CD14-positive monocyte (primary cell): ENCODE measurements around the gene MGAM2. TPM values are rescaled to one million over a fixed set of nuclear protein-coding genes. Genes with fewer than 3 reads are reported as not detected.

Experiments used
- DNase-seq, 3 donors: peaks; one replicate each; pipeline ENCODE4 v3.0.0-alpha.2; 2011 to 2022
- H2AFZ ChIP-seq: 2 replicates; pipeline ENCODE4 v1.6.0; 2012; ENCODE audit warnings: mild to moderate bottlenecking, low read depth, low read length, inconsistent platforms; ENCODE audit not compliant: insufficient read depth, poor library complexity, severe bottlenecking
- H3K27ac ChIP-seq, 2 donors: 1 replicate in 1 of 2; 2 replicates in 1 of 2; pipeline ENCODE4 v1.5.1; 2012 to 2013; ENCODE audit warnings: low read length in 2 of 2, control low read depth in 1 of 2, inconsistent platforms in 1 of 2, low read depth in 1 of 2, mild to moderate bottlenecking in 1 of 2
- H3K27me3 ChIP-seq, 2 donors: one replicate each; pipeline versions ENCODE4 v1.6.0 to v1.6.1; 2011 to 2013; ENCODE audit warnings: low read length in 2 of 2; ENCODE audit not compliant: control insufficient read depth in 2 of 2, insufficient read depth in 2 of 2
- H3K36me3 ChIP-seq, 2 donors: replicated peaks in 1 of 2; 1 replicate in 1 of 2; 2 replicates in 1 of 2; pipeline versions ENCODE4 v1.5.1 to v1.6.1; 2012 to 2013; ENCODE audit warnings: low read length in 2 of 2, control low read depth in 1 of 2, inconsistent platforms in 1 of 2, mild to moderate bottlenecking in 1 of 2; ENCODE audit not compliant: insufficient read depth in 2 of 2, control insufficient read depth in 1 of 2
- H3K4me1 ChIP-seq, 2 donors: 1 replicate in 1 of 2; 2 replicates in 1 of 2; pipeline versions ENCODE4 v1.5.1 to v1.6.1; 2012 to 2013; ENCODE audit warnings: low read length in 2 of 2, control low read depth in 1 of 2, inconsistent platforms in 1 of 2, mild to moderate bottlenecking in 1 of 2, moderate library complexity in 1 of 2; ENCODE audit not compliant: insufficient read depth in 2 of 2, control insufficient read depth in 1 of 2
- H3K4me2 ChIP-seq: replicated peaks from 2 replicates; pipeline ENCODE3; 2012; ENCODE audit warnings: low read length, moderate library complexity, mild to moderate bottlenecking; ENCODE audit not compliant: poor library complexity, severe bottlenecking; ENCODE audit errors: extremely low read depth
- H3K4me3 ChIP-seq, 3 experiments: fragments of 200-600 bp in 1 of 3; sonication (generic) in 1 of 3; replicated peaks in 1 of 3; 1 replicate in 2 of 3; 2 replicates in 1 of 3; pipeline ENCODE4 v1.5.1; 2011 to 2013; ENCODE audit warnings: low read length in 3 of 3, mild to moderate bottlenecking in 3 of 3, control low read depth in 2 of 3, low read depth in 2 of 3, inconsistent platforms in 1 of 3, moderate library complexity in 1 of 3
- H3K79me2 ChIP-seq: 2 replicates; pipeline ENCODE4 v1.6.0; 2012; ENCODE audit warnings: mild to moderate bottlenecking, control low read depth, inconsistent platforms, low read length, moderate library complexity; ENCODE audit not compliant: insufficient read depth
- H3K9ac ChIP-seq: 2 replicates; pipeline ENCODE4 v1.6.0; 2017; ENCODE audit warnings: low read length, mild to moderate bottlenecking; ENCODE audit not compliant: insufficient read depth, poor library complexity, severe bottlenecking
- H3K9me3 ChIP-seq, 2 donors: replicated peaks in 1 of 2; 1 replicate in 1 of 2; 2 replicates in 1 of 2; pipeline versions ENCODE4 v1.5.1 to v1.6.1; 2012 to 2013; ENCODE audit warnings: low read length in 2 of 2, control low read depth in 1 of 2; ENCODE audit not compliant: control insufficient read depth in 1 of 2, insufficient read depth in 1 of 2
- H4K20me1 ChIP-seq: 2 replicates; pipeline ENCODE4 v1.6.0; 2012; ENCODE audit warnings: mild to moderate bottlenecking, low read length, control low read depth, moderate library complexity; ENCODE audit not compliant: insufficient read depth
- H3K27ac Mint-ChIP-seq, 7 donors: one replicate each; pipeline ENCODE4 v1.8.0; 2020; ENCODE audit warnings: mild to moderate bottlenecking in 7 of 7, mixed read lengths in 7 of 7, moderate library complexity in 6 of 7, inconsistent platforms in 2 of 7
- H3K27me3 Mint-ChIP-seq, 3 donors: one replicate each; pipeline ENCODE4 v1.8.0; 2021 to 2022; ENCODE audit warnings: low read depth in 3 of 3, mild to moderate bottlenecking in 3 of 3, mixed read lengths in 3 of 3, moderate library complexity in 3 of 3, inconsistent platforms in 1 of 3
- H3K36me3 Mint-ChIP-seq, 2 donors: one replicate each; pipeline ENCODE4 v1.8.0; 2020; ENCODE audit warnings: mixed read lengths in 2 of 2, inconsistent platforms in 1 of 2, mild to moderate bottlenecking in 1 of 2
- H3K4me1 Mint-ChIP-seq: one replicate; pipeline ENCODE4 v1.8.0; 2020; ENCODE audit warnings: mild to moderate bottlenecking, mixed read lengths
- H3K4me3 Mint-ChIP-seq, 2 donors: one replicate each; pipeline ENCODE4 v1.8.0; 2020; ENCODE audit warnings: mild to moderate bottlenecking in 2 of 2, mixed read lengths in 2 of 2, moderate library complexity in 1 of 2
- H3K9me3 Mint-ChIP-seq, 7 donors: one replicate each; pipeline ENCODE4 v1.8.0; 2020 to 2022; ENCODE audit warnings: mixed read lengths in 7 of 7, mild to moderate bottlenecking in 6 of 7, moderate library complexity in 6 of 7, inconsistent platforms in 2 of 7
- WGBS: methylation state at CpG from one replicate; pipeline ENCODE4 v1.1.5; 2013; ENCODE audit warnings: missing lambda C conversion rate; ENCODE audit not compliant: insufficient coverage; 5-methylcytosine and 5-hydroxymethylcytosine counted together
- intact Hi-C, 2 donors: fragments of 100-400 bp; cut with micrococcal nuclease; formaldehyde crosslinking; loops; one replicate each; pipeline versions ENCODE4 v1.15.0 to v1.15.1; 2023
- polyA plus RNA-seq, 3 donors: library from polyadenylated mRNA; depleted of rRNA in 1 of 3; unstranded in 2 of 3; stranded (reverse) in 1 of 3; fragments of 300-500 nt in 2 of 3; fragments of >200 nt in 1 of 3; fragmentation: Illumina TruSeq in 2 of 3; gene quantifications; 1 replicate in 2 of 3; 2 replicates in 1 of 3; pipeline ENCODE4 v1.2.3, GENCODE V29; 2012 to 2021
- TF ChIP-seq, protein P1 (sequence below): fragments of 200-600 bp; IDR thresholded peaks from one replicate; pipeline ENCODE4 v1.8.0; 2022; ENCODE audit warnings: antibody characterized with exemption, mild to moderate bottlenecking

Gene MGAM2
- polyA plus RNA-seq, 3 donors, result 0.08 TPM; not detected in 2

DNA sequence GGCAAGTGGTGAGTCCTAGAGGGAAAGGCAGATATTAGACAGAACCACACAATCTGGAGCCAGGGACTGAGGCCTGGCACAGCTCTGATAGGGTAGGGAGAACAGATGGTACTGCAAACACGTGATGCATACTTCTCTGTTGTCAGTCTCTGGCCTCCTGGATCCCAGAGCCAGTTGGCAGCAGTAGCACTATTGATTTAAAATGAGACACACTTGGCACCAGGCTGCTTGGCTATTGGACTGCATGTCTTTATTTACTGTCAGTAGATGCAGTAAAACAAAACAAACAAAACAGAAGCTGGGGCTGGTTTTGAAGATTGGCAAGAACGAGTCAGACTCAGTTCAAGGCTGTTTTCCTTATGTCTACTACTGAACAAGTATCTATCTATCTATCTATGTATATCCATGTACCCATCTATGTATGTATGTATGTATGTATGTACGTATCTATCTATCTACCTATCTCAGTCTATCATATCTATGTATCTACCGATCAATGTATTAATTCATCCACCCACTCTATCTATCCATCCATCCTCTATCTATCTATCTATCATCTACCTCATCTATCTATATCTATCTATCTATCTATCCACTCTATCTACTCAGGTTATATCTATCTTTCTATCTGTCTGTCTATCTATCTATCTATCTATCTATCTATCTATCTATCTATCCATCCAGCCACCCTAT lies 23.4 kb upstream of the MGAM2 start:
- no peaks in the 10 kb centered on the region for H3K27me3 Mint-ChIP-seq

DNA sequence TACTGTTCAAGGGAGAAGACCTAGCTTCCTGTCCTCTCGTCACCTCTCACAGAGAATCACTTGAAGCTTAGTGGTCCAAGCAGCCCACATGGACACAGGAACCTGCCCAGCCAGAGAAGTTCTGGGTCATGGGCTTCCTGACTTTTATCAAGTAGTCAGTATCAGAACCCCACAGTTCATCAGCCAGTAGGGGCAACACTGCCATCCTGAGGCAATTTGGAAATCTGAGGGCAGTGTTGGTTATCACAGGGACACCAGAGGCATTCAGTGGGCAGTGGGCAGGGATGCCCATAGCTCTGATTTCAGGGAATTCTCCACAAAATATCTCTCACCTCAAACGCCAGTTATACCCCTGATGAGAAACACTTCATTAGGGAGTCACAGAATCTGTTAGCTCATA lies 22.5 kb upstream of the MGAM2 start:
- H3K4me3 Mint-ChIP-seq, result no peak overlapping the region
- WGBS, result 100% methylated on average over 1 of the region's 2 CpGs
- H3K9ac ChIP-seq, result no peak overlapping the region
- no peak for DNase-seq
- no peaks in the 10 kb centered on the region for H3K4me1 ChIP-seq
- no peaks in the 10 kb centered on the region for H3K27me3 ChIP-seq
- no peaks in the 10 kb centered on the region for H3K79me2 ChIP-seq
- no peaks in the 10 kb centered on the region for H3K36me3 ChIP-seq
- H2AFZ ChIP-seq, result no peak overlapping the region
- intact Hi-C loops, result no loop called here
- H3K9me3 ChIP-seq, result no peaks in the 10 kb centered on the region
- H3K36me3 Mint-ChIP-seq, result peaks cover 12 to 20% of the 10 kb centered on the region in 2 donors
- H3K27me3 Mint-ChIP-seq, result peaks cover 0 to 2% (median 0%) of the 10 kb centered on the region in 3 donors
- TF ChIP-seq, protein P1, sequence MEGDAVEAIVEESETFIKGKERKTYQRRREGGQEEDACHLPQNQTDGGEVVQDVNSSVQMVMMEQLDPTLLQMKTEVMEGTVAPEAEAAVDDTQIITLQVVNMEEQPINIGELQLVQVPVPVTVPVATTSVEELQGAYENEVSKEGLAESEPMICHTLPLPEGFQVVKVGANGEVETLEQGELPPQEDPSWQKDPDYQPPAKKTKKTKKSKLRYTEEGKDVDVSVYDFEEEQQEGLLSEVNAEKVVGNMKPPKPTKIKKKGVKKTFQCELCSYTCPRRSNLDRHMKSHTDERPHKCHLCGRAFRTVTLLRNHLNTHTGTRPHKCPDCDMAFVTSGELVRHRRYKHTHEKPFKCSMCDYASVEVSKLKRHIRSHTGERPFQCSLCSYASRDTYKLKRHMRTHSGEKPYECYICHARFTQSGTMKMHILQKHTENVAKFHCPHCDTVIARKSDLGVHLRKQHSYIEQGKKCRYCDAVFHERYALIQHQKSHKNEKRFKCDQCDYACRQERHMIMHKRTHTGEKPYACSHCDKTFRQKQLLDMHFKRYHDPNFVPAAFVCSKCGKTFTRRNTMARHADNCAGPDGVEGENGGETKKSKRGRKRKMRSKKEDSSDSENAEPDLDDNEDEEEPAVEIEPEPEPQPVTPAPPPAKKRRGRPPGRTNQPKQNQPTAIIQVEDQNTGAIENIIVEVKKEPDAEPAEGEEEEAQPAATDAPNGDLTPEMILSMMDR, result no peak
- no peak overlapping the region for H3K27ac ChIP-seq
- no peaks in the 10 kb centered on the region for H3K9me3 Mint-ChIP-seq
- no peaks in the 10 kb centered on the region for H3K4me1 Mint-ChIP-seq
- H4K20me1 ChIP-seq, result no peaks in the 10 kb centered on the region
- H3K27ac Mint-ChIP-seq, result no peak overlapping the region
- H3K4me3 ChIP-seq, result no peak overlapping the region
- no peak overlapping the region for H3K4me2 ChIP-seq

More for the DNA sequence above, 23.4 kb upstream of the MGAM2 start:
- Mint-ChIP-seq H3K4me1 (no peaks in the 10 kb centered on the region), H3K36me3 (peaks cover 14 to 15% of the 10 kb centered on the region in 2 donors), H3K4me3 (no peak overlapping the region), H3K27ac (no peak overlapping the region), H3K9me3 (peaks cover 0 to 2% (median 0%) of the 10 kb centered on the region in 7 donors)
- no peak for DNase-seq
- WGBS, result 100% methylated on average over 1 of the region's 4 CpGs
- Histone ChIP-seq H3K27me3 (no peaks in the 10 kb centered on the region), H3K4me2 (no peak overlapping the region), H3K4me1 (no peaks in the 10 kb centered on the region), H3K79me2 (no peaks in the 10 kb centered on the region), H3K9ac (no peak overlapping the region), H3K36me3 (no peaks in the 10 kb centered on the region), H4K20me1 (no peaks in the 10 kb centered on the region), H3K4me3 (no peak overlapping the region), H2AFZ (no peak overlapping the region), H3K27ac (no peak overlapping the region), H3K9me3 (no peaks in the 10 kb centered on the region)
- TF ChIP-seq, protein P1, result no peak
- intact Hi-C loops, result no loop called here
